H9 (cell line): ENCODE results near the gene ZRANB1. TPM values are rescaled to one million over a fixed set of nuclear protein-coding genes. Genes with fewer than 3 reads are reported as not detected.

Experiments used
- DNase-seq: peaks from one replicate; pipeline ENCODE4 v3.0.0-alpha.2; 2017
- H2AFZ ChIP-seq: one replicate; pipeline ENCODE4 v1.6.1; 2013; ENCODE audit warnings: mild to moderate bottlenecking, low read length, control low read depth, moderate library complexity
- H2AK5ac ChIP-seq: 2 replicates; pipeline ENCODE4 v1.6.1; 2013; ENCODE audit warnings: low read length, control low read depth, mixed read lengths; ENCODE audit not compliant: insufficient read length
- H2BK120ac ChIP-seq: one replicate; pipeline ENCODE4 v1.6.1; 2013; ENCODE audit warnings: low read depth, mild to moderate bottlenecking, low read length, control low read depth, inconsistent platforms; ENCODE audit not compliant: poor library complexity, severe bottlenecking
- H2BK12ac ChIP-seq: 2 replicates; pipeline ENCODE4 v1.6.1; 2013; ENCODE audit warnings: low read length, control low read depth, mixed read lengths, low read depth; ENCODE audit not compliant: insufficient read length
- H2BK15ac ChIP-seq: 2 replicates; pipeline ENCODE4 v1.6.1; 2013; ENCODE audit warnings: low read depth, low read length, control low read depth
- H2BK20ac ChIP-seq: one replicate; pipeline ENCODE4 v1.6.1; 2013; ENCODE audit warnings: low read depth, mild to moderate bottlenecking, low read length, control low read depth, inconsistent platforms; ENCODE audit not compliant: poor library complexity, severe bottlenecking
- H2BK5ac ChIP-seq: 2 replicates; pipeline ENCODE4 v1.6.1; 2013; ENCODE audit warnings: low read length, control low read depth, mixed read lengths; ENCODE audit not compliant: insufficient read length
- H3K14ac ChIP-seq: 2 replicates; pipeline ENCODE4 v1.6.1; 2013; ENCODE audit warnings: low read length, control low read depth; ENCODE audit not compliant: insufficient read depth
- H3K18ac ChIP-seq: 2 replicates; pipeline ENCODE4 v1.6.1; 2013; ENCODE audit warnings: low read depth, mild to moderate bottlenecking, mixed read lengths, low read length, control low read depth; ENCODE audit not compliant: insufficient read length
- H3K23ac ChIP-seq: 2 replicates; pipeline ENCODE4 v1.6.1; 2013; ENCODE audit warnings: low read length, control low read depth, mixed read lengths, low read depth; ENCODE audit not compliant: insufficient read length
- H3K23me2 ChIP-seq: 2 replicates; pipeline ENCODE4 v1.6.1; 2013; ENCODE audit warnings: low read depth, mild to moderate bottlenecking, mixed read lengths, low read length, control low read depth; ENCODE audit not compliant: insufficient read length, poor library complexity, severe bottlenecking
- H3K27ac ChIP-seq: 2 replicates; pipeline ENCODE4 v1.5.1; 2013; ENCODE audit warnings: low read length, control low read depth, mixed read lengths, low read depth; ENCODE audit not compliant: insufficient read length
- H3K27me3 ChIP-seq: 2 replicates; pipeline ENCODE4 v1.6.1; 2013; ENCODE audit warnings: low read length, control low read depth, inconsistent platforms; ENCODE audit not compliant: insufficient read depth
- H3K4ac ChIP-seq: 2 replicates; pipeline ENCODE4 v1.6.1; 2013; ENCODE audit warnings: low read depth, mild to moderate bottlenecking, control low read depth, inconsistent platforms, low read length, moderate library complexity
- H3K4me1 ChIP-seq: 2 replicates; pipeline ENCODE4 v1.6.1; 2013; ENCODE audit warnings: low read length, control low read depth, inconsistent platforms; ENCODE audit not compliant: insufficient read depth
- H3K4me2 ChIP-seq: 2 replicates; pipeline ENCODE4 v1.6.1; 2013; ENCODE audit warnings: low read length, control low read depth, mixed read lengths; ENCODE audit not compliant: insufficient read length, insufficient read depth
- H3K56ac ChIP-seq: 2 replicates; pipeline ENCODE4 v1.6.1; 2013; ENCODE audit warnings: low read depth, mild to moderate bottlenecking, mixed read lengths, low read length, control low read depth; ENCODE audit not compliant: insufficient read length
- H3K79me1 ChIP-seq: 2 replicates; pipeline ENCODE4 v1.6.1; 2013; ENCODE audit warnings: low read depth, mild to moderate bottlenecking, moderate library complexity, low read length, control low read depth, inconsistent platforms; ENCODE audit not compliant: insufficient read depth, poor library complexity, severe bottlenecking
- H3K79me2 ChIP-seq: 2 replicates; pipeline ENCODE4 v1.6.1; 2013; ENCODE audit warnings: low read length, control low read depth, inconsistent platforms; ENCODE audit not compliant: insufficient read depth
- H3K9ac ChIP-seq: 2 replicates; pipeline ENCODE4 v1.6.1; 2013; ENCODE audit warnings: low read length, control low read depth, mixed read lengths; ENCODE audit not compliant: insufficient read length; ENCODE audit errors: extremely low read depth
- H3K9me3 ChIP-seq: one replicate; pipeline ENCODE4 v1.6.1; 2013; ENCODE audit warnings: low read depth, low read length, inconsistent platforms; ENCODE audit not compliant: control insufficient read depth
- H3T11ph ChIP-seq: one replicate; pipeline ENCODE4 v1.6.1; 2013; ENCODE audit warnings: mild to moderate bottlenecking, low read length, control low read depth, inconsistent platforms
- H4K20me1 ChIP-seq: one replicate; pipeline ENCODE4 v1.6.1; 2013; ENCODE audit not compliant: control insufficient read depth, insufficient read length, insufficient read depth
- H4K5ac ChIP-seq: 2 replicates; pipeline ENCODE4 v1.6.1; 2013; ENCODE audit warnings: low read depth, mild to moderate bottlenecking, mixed read lengths, low read length, control low read depth; ENCODE audit not compliant: insufficient read length
- H4K8ac ChIP-seq: replicated peaks from 2 replicates; pipeline ENCODE4 v1.6.1; 2013; ENCODE audit warnings: low read length, control low read depth, mixed read lengths, low read depth; ENCODE audit not compliant: insufficient read length
- H4K91ac ChIP-seq: 2 replicates; pipeline ENCODE4 v1.6.1; 2013; ENCODE audit warnings: low read depth, mild to moderate bottlenecking, moderate library complexity, mixed read lengths, low read length, control low read depth; ENCODE audit not compliant: insufficient read length
- H3K27ac Mint-ChIP-seq, 3 experiments: 2 replicates in 2 of 3; 3 replicates in 1 of 3; pipeline ENCODE4 v1.8.0; 2020 to 2021; ENCODE audit warnings: mixed read lengths in 3 of 3, mild to moderate bottlenecking in 1 of 3, moderate library complexity in 1 of 3
- H3K27me3 Mint-ChIP-seq: 2 replicates; pipeline ENCODE4 v1.8.0; 2021; ENCODE audit warnings: low read depth, mild to moderate bottlenecking, moderate library complexity, mixed read lengths
- H3K36me3 Mint-ChIP-seq, 3 experiments: 2 replicates in 2 of 3; 3 replicates in 1 of 3; pipeline ENCODE4 v1.8.0; 2020 to 2021; ENCODE audit warnings: low read depth in 3 of 3, mixed read lengths in 3 of 3; ENCODE audit not compliant: insufficient read depth in 1 of 3
- H3K4me1 Mint-ChIP-seq, 2 experiments: 2 replicates each; pipeline ENCODE4 v1.8.0; 2020; ENCODE audit warnings: mixed read lengths in 2 of 2
- H3K4me3 Mint-ChIP-seq, 2 experiments: 2 replicates in 1 of 2; 3 replicates in 1 of 2; pipeline ENCODE4 v1.8.0; 2020 to 2021; ENCODE audit warnings: mild to moderate bottlenecking in 2 of 2, mixed read lengths in 2 of 2, moderate library complexity in 1 of 2
- H3K9me3 Mint-ChIP-seq, 2 experiments: 2 replicates in 1 of 2; 3 replicates in 1 of 2; pipeline ENCODE4 v1.8.0; 2020; ENCODE audit warnings: mild to moderate bottlenecking in 2 of 2, mixed read lengths in 2 of 2, moderate library complexity in 1 of 2
- WGBS: extraction: QIAGEN DNeasy Blood & Tissue Kit; methylation state at CpG from one replicate; pipeline ENCODE4 v1.1.7; 2013; ENCODE audit warnings: missing lambda C conversion rate, low lambda C conversion rate, mixed read lengths; ENCODE audit not compliant: insufficient read length; ENCODE audit errors: extremely low coverage; 5-methylcytosine and 5-hydroxymethylcytosine counted together
- total RNA-seq: library from RNA; stranded (reverse); gene quantifications from 2 replicates; pipeline ENCODE4 v1.2.1, GENCODE V29; 2021
- TF ChIP-seq, protein P1 (sequence below): fragments of 200-600 bp; sonication (generic); conservative IDR thresholded peaks from 3 replicates; pipeline ENCODE4 v1.8.0; 2021; ENCODE audit warnings: antibody characterized with exemption, mild to moderate bottlenecking

Gene ZRANB1
- total RNA-seq, 1 experiment from 2014 or later: 17.4 TPM

DNA sequence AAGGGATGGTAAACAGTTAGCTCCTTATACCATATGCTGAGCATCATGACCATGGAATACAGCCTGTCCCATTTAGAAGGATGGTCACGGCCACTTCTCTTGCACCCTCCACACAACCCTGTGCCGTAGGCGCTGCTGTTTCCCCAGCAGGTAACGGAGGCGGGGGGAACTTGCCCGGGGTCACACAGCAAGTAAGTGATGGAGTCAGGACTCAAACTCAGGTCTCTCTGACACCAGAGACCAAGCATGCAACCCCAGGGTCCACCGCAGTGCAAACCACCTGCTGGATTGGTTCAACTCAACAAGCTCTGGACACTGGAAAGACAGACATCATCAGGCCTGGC lies 71.6 kb downstream of the ZRANB1 start:
- peak overlapping the region in 2 of 3 experiments; percentile 15 to 45; a peak in 2 of 7 replicates for H3K27ac Mint-ChIP-seq
- H3K23me2 ChIP-seq: no peaks in the 10 kb centered on the region
- no CpG with 5 or more reads among the region's 7 CpGs for WGBS

More for the DNA sequence above, 71.6 kb downstream of the ZRANB1 start:
- Histone ChIP-seq H3K4me1 (no peaks in the 10 kb centered on the region; the same call in 1 of the 2 replicates), H3K4me2 (no peak overlapping the region), H4K91ac (no peak overlapping the region), H3K4ac (no peak overlapping the region), H4K8ac (no peak overlapping the region), H3K23ac (no peak overlapping the region), H4K20me1 (no peaks in the 10 kb centered on the region), H2BK20ac (no peak overlapping the region), H3K14ac (no peak overlapping the region), H2BK5ac (no peak overlapping the region), H2BK12ac (no peak overlapping the region), H3K79me1 (peaks cover 8% of the 10 kb centered on the region), H3K18ac (no peak overlapping the region), H2BK120ac (no peak overlapping the region), H4K5ac (no peak overlapping the region), H2AFZ (no peak overlapping the region), H2AK5ac (no peak overlapping the region), H3K56ac (no peak overlapping the region), H3K9ac (no peak overlapping the region), H2BK15ac (no peak overlapping the region), H3K27ac (no peak overlapping the region), H3K9me3 (no peaks in the 10 kb centered on the region), H3K79me2 (peaks cover 31% of the 10 kb centered on the region; the same call in 1 of the 2 replicates), H3K27me3 (no peaks in the 10 kb centered on the region), H3T11ph (no peak overlapping the region)
- TF ChIP-seq, protein P1, sequence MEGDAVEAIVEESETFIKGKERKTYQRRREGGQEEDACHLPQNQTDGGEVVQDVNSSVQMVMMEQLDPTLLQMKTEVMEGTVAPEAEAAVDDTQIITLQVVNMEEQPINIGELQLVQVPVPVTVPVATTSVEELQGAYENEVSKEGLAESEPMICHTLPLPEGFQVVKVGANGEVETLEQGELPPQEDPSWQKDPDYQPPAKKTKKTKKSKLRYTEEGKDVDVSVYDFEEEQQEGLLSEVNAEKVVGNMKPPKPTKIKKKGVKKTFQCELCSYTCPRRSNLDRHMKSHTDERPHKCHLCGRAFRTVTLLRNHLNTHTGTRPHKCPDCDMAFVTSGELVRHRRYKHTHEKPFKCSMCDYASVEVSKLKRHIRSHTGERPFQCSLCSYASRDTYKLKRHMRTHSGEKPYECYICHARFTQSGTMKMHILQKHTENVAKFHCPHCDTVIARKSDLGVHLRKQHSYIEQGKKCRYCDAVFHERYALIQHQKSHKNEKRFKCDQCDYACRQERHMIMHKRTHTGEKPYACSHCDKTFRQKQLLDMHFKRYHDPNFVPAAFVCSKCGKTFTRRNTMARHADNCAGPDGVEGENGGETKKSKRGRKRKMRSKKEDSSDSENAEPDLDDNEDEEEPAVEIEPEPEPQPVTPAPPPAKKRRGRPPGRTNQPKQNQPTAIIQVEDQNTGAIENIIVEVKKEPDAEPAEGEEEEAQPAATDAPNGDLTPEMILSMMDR: no peak
- Mint-ChIP-seq H3K36me3 (peaks cover 31 to 70% (median 53%) of the 10 kb centered on the region in 3 experiments), H3K9me3 (no peaks in the 10 kb centered on the region; a peak in 1 of 5 replicates), H3K4me3 (no peak overlapping the region), H3K27me3 (no peaks in the 10 kb centered on the region; the same call in 1 of the 2 replicates), H3K4me1 (peaks cover 42 to 51% of the 10 kb centered on the region in 2 experiments)
- DNase-seq: no peak
